Measurements from ENCODE around the gene SLC9C2. TPM values are rescaled to one million over a fixed set of nuclear protein-coding genes. Genes with fewer than 3 reads are reported as not detected.

Gene SLC9C2
- total RNA-seq, 1 donor, result not detected

DNA sequence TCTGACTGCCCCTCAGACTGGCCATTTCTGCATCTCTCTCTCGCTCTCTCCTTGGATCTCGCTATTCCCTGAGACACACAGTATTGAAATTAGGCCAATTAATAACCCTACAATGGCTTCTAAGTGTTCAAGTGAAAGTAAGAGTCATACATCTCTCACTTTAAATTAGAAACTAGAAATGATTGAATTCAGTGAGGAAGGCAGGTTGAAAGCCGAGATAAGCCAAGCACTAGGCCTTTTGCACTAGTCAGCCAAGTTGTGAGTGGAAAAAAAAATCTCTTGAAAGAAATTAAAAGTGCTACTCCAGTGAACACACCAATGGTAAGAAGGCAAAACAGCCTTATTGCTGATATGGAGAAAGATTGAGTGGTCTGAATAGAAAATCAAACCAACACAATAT is 51.2 kb downstream of the SLC9C2 start:
- no peak overlapping the region for H3K4me3 ChIP-seq (ENCODE audit: low read depth, low read length)
- TF ChIP-seq, protein P1, sequence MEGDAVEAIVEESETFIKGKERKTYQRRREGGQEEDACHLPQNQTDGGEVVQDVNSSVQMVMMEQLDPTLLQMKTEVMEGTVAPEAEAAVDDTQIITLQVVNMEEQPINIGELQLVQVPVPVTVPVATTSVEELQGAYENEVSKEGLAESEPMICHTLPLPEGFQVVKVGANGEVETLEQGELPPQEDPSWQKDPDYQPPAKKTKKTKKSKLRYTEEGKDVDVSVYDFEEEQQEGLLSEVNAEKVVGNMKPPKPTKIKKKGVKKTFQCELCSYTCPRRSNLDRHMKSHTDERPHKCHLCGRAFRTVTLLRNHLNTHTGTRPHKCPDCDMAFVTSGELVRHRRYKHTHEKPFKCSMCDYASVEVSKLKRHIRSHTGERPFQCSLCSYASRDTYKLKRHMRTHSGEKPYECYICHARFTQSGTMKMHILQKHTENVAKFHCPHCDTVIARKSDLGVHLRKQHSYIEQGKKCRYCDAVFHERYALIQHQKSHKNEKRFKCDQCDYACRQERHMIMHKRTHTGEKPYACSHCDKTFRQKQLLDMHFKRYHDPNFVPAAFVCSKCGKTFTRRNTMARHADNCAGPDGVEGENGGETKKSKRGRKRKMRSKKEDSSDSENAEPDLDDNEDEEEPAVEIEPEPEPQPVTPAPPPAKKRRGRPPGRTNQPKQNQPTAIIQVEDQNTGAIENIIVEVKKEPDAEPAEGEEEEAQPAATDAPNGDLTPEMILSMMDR (IDR thresholded peaks at IDR 0.05; ENCODE audit: insufficient read depth, low read depth, low read length), result no peak
- no peak for DNase-seq (ENCODE audit: low read depth)

DNA sequence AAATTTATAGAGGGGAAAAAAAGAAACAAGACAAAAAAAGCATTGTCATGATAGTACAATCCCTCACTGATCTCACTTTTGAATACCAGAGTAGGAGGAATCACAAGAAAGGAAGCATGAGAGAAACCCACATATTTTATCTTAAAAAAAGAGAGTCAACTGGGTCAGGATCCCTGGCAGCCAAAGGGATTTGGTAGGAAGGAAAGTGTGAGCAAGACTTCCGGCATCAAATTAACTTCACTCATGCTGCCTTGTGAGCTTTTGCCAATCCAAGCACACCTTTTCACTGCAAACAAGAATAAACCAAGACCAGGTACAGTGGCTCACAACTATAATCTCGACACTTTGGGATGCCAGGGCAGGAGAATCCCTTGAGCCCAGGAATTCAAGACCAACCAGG is 53.1 kb downstream of the SLC9C2 start:
- TF ChIP-seq, protein P1 (IDR thresholded peaks at IDR 0.05; ENCODE audit: insufficient read depth, low read depth, low read length), result no peak
- no peak for DNase-seq (ENCODE audit: low read depth)
- no peak overlapping the region for H3K4me3 ChIP-seq (ENCODE audit: low read depth, low read length)

DNA sequence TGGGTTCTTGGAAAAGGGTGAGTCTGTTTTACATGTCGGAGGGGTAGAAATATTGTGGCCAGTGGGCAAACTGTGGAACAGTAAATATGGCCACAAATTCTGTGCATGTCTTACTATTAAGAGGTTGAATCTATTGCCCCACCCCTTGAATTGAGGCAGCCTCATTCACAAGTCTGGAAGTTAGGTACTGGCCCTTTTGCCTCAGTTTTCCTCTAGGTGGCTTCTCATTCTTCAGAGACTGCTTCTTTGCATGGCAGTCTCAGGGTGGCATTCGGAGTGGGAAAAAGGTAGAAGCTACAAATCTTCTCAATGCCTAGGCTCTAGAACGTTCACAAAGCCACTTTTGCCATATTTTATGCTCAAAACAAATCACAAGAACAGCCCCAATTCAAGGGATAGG is 57.2 kb downstream of the SLC9C2 start:
- no peak for DNase-seq (ENCODE audit: low read depth)
- TF ChIP-seq, protein P1 (IDR thresholded peaks at IDR 0.05; ENCODE audit: insufficient read depth, low read depth, low read length), result no peak
- no peak overlapping the region for H3K4me3 ChIP-seq (ENCODE audit: low read depth, low read length)

DNA sequence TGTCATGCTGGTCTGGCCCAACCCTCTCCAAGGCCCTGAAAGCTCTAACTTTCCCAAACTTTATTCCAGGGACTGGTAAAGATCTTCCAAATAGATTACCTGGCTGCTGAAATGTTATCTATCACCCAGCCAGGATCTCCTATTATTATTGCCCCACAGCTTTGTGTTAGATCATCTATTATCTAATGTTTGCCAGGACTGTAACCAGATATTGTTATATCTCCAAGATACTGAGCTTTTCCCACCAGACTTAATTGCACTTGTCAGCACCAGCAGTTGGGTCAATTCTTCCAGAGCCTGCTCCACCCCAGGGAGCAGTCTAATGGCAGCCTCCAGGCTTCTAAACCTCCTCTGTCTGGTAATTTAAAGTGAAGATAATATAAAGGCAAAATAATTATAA is 66.6 kb downstream of the SLC9C2 start:
- TF ChIP-seq, protein P1 (IDR thresholded peaks at IDR 0.05; ENCODE audit: insufficient read depth, low read depth, low read length), result no peak

DNA sequence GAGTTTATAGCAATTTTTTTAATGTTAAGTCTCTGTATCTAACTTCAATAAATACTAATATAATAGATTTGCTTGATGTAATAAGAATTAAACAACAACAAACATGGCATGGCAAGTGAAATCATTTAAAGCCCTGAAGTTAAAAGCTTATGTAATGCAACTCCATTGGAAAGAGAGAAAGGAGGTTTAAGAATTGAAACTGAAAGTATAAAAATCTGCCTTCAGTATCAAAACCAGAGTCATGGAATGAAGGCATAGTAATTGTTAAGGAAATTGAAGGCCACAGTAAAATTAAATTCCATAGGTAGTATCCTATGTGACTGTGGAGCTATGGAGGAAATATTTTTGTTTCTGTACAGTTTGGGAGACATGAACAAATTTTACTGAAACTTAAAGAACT is 70.6 kb downstream of the SLC9C2 start:
- TF ChIP-seq, protein P1 (IDR thresholded peaks at IDR 0.05; ENCODE audit: insufficient read depth, low read depth, low read length), result no peak
- peak; percentile 20 for DNase-seq (ENCODE audit: low read depth)
- H3K4me3 ChIP-seq (ENCODE audit: low read depth, low read length), result no peak overlapping the region

More for the DNA sequence above, 66.6 kb downstream of the SLC9C2 start:
- DNase-seq (ENCODE audit: low read depth), result no peak
- H3K4me3 ChIP-seq (ENCODE audit: low read depth, low read length), result no peak overlapping the region

DNA sequence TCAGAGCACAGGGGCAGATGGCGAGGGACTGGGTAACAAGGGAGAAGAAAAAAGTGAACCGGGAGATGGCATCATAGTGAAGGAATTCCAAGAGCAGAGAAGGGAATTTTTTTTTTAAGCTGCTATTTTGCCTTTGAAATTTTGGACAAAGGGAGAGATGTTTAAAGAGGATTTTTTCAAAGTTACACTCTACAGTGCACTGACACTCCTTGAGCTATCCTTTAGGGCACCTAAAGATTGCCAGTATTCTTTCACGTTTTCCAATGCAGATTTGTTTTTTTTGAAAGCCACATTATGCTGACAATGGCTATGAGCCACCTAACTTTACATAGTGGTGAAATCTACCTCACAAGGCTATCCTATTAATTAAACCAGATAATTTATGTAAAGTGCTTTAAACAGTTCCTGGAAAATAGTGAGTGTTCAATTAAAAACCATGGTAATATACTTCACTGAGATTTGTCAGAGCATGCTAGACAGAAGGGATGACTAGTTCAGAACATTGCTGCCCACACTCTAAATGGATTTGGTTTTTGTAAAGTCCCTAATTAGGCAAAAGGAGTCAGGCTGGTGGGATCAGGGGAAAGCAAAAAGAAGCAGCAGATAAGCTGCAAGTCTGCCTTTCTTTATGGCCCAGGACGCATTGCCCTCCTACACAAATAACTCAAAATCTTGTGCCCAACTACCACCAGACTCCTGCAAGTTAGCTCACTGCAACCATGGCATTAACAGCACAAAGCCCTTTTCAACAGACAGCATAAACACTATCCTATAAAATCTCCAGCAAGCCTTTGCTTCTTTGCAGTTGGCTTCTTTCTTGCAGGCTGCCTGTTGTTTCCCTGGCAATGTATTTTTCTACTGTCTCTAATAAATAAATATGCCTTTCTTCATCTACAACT is 71.8 kb downstream of the SLC9C2 start:
- DNase-seq (ENCODE audit: low read depth), result no peak
- TF ChIP-seq, protein P1 (IDR thresholded peaks at IDR 0.05; ENCODE audit: insufficient read depth, low read depth, low read length), result no peak

More for the DNA sequence above, 71.8 kb downstream of the SLC9C2 start:
- H3K4me3 ChIP-seq (ENCODE audit: low read depth, low read length), result no peak overlapping the region
